ENCODE data around the gene BRWD1.
A peak's percentile ranks its signal among the peaks of the same experiment; 100 is the strongest.

BRWD1 gene

DNA sequence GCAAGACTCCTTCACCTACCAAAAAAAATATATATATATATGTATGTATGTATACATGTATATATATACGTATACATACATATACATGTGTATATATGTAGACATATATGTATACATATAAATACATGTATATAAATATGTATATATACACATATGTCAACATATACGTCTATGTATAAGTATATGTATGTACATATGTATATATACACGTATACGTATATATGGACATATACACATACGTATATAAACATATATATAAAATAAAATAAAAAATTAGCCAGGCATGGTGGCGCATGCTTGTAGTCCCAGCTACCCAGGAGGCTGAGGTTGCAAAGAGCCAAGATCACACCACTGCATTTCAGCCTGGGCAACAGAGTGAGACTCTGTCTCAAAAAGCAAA lies 31.6 kb downstream of the BRWD1 start:
- no peak for TF ChIP-seq ZFX (IDR thresholded peaks at IDR 0.05; ENCODE audit: borderline replicate concordance)
- TF ChIP-seq, protein P1, sequence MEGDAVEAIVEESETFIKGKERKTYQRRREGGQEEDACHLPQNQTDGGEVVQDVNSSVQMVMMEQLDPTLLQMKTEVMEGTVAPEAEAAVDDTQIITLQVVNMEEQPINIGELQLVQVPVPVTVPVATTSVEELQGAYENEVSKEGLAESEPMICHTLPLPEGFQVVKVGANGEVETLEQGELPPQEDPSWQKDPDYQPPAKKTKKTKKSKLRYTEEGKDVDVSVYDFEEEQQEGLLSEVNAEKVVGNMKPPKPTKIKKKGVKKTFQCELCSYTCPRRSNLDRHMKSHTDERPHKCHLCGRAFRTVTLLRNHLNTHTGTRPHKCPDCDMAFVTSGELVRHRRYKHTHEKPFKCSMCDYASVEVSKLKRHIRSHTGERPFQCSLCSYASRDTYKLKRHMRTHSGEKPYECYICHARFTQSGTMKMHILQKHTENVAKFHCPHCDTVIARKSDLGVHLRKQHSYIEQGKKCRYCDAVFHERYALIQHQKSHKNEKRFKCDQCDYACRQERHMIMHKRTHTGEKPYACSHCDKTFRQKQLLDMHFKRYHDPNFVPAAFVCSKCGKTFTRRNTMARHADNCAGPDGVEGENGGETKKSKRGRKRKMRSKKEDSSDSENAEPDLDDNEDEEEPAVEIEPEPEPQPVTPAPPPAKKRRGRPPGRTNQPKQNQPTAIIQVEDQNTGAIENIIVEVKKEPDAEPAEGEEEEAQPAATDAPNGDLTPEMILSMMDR (IDR thresholded peaks at IDR 0.05): no peak
- no peak overlapping the region for H3K27ac ChIP-seq

DNA sequence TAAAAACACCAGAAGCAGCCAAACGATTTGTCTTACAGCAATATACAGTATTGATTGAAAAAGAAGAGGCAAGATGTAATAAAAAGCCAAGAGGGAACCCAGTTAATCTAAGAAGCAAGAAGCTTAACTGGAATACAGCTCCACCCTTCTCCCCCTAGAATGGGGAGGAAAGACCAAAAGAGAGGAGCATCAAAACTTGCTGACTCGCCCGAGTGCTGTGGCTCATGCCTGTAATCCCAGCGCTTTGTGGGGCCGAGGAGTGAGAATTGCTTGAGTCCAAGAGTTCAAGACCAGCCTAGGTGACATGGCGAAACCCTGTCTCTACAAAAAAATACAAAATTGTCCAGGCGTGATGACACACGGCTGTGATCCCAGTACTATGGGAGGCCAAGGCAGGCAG lies 32.2 kb downstream of the BRWD1 start:
- no peak for TF ChIP-seq ZFX (IDR thresholded peaks at IDR 0.05; ENCODE audit: borderline replicate concordance)
- TF ChIP-seq, protein P1 (IDR thresholded peaks at IDR 0.05): no peak
- H3K27ac ChIP-seq: peak overlapping the region; percentile 31; the same call in 1 of the 2 replicates

DNA sequence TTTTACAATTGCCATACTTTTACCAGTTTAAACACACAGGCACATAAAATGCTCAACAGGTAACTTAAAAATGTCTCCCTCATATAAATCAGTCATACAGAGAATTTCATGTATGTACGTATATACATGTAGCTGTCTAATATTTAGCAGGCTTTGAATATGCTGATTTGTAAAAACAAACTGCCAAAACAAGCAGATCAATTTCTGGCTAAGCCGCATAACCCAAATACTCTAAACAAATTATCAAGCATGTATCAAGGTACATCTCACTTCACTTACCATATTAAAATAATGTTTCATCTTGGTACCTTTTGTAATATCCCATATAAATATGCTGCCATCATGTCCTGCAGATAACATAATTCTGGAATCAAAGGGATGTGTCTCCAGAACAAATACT lies 43.8 kb downstream of the BRWD1 start:
- H3K27ac ChIP-seq: no peak overlapping the region
- TF ChIP-seq, protein P1 (IDR thresholded peaks at IDR 0.05): no peak
- TF ChIP-seq ZFX (IDR thresholded peaks at IDR 0.05; ENCODE audit: borderline replicate concordance): no peak

DNA sequence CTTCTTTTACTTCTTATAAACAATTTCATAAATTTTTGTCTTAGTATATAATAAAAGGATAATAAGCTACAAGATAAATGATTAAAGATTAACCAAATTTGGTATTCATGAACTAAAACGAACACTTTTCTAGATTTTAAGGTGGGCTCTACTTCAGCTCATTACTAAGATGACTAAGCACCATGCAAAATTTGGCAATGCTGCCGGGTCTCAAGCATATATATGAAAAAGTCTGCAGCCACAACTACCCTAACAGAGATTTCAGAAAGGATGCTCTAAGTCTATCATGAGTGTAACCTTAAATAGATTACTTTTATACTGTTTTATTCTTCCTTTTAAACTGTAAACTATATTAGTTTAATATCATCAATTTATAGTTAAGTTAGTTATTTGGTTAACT lies 47.8 kb downstream of the BRWD1 start:
- H3K27ac ChIP-seq: no peak overlapping the region
- TF ChIP-seq ZFX (IDR thresholded peaks at IDR 0.05; ENCODE audit: borderline replicate concordance): no peak
- TF ChIP-seq, protein P1 (IDR thresholded peaks at IDR 0.05): no peak

DNA sequence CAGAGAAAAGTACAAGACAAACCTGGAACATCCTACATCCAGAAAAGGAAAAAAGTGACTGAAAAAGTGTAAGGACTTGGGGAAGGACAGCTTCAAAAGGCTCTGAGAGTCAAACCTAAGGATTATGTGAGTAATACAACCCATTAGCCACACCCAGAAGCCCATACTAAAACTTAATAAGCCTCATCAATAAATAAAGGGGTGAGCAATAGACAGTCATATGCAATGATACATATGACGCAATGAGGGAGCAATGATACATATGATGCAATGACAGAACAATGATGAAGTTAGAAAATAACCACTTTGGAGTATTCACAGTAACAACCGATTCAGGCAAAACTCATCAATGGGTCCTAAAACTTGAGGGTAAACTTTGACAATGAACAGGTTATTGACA lies 50.1 kb downstream of the BRWD1 start:
- no peak for TF ChIP-seq ZFX (IDR thresholded peaks at IDR 0.05; ENCODE audit: borderline replicate concordance)
- TF ChIP-seq, protein P1 (IDR thresholded peaks at IDR 0.05): no peak

DNA sequence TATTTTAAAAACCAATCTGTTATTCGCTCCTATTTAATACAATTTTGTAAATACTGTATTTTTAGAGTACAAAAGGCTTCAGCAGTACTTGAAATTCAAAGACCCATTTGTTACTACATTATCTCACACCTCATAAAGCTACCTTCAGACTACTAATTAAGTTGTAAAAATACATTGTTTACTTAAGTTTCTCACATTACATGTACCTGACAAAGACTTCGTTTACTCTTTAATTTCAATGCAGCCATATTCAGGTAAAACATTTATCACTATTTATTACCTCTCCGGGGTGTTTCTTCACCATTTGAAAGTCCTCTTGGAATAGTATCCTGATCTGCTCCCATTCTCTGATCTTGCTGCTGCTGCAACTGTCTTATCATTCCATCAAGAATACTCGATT lies 55.2 kb downstream of the BRWD1 start:
- H3K27ac ChIP-seq: no peak overlapping the region
- TF ChIP-seq, protein P1 (IDR thresholded peaks at IDR 0.05): no peak
- TF ChIP-seq ZFX (IDR thresholded peaks at IDR 0.05; ENCODE audit: borderline replicate concordance): no peak

More for the DNA sequence above, 50.1 kb downstream of the BRWD1 start:
- H3K27ac ChIP-seq: no peak overlapping the region; the same call in 1 of the 2 replicates

DNA sequence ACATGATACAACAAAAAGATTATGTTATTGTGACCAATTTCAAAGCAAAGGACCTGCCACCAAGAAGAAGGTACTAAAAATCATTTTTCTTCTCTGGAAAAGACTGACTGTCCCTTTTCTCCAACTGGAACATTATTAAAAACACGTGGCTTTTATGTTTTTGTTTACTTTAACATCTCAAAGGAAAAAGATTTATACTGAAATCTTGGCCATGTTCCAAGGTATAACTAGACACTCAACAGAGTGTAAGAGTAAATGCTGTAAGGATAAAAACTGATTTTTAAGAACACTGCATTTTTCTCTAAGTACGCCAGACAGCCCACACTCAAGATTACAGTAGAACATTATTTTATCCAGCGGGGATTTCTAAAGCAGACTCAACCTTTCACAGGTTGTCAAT lies 62.1 kb downstream of the BRWD1 start:
- no peak for TF ChIP-seq ZFX (IDR thresholded peaks at IDR 0.05; ENCODE audit: borderline replicate concordance)
- TF ChIP-seq, protein P1 (IDR thresholded peaks at IDR 0.05): no peak
- no peak overlapping the region for H3K27ac ChIP-seq
